GM18511 (cell line): ENCODE measurements around the gene SALL3.
"Not testable (repeated sequence)": the region's sequence is repeated elsewhere in the genome, so short reads cannot be mapped to it uniquely, and the experiment has no call there.

Source experiments
- ATAC-seq: cut with Tn5 transposase; IDR thresholded peaks from one replicate; pipeline ENCODE4 v1.9.1; 2021; ENCODE audit warnings: mild to moderate bottlenecking, moderate library complexity; ENCODE audit not compliant: unreplicated experiment

SALL3 gene

GRCh38 chr18:78964727-78965126 is 14.9 kb upstream of the SALL3 start:
- ATAC-seq = not testable (repeated sequence)

- ATAC-seq = no peak
Observed at GRCh38 chr18:78965260-78965659, 14.4 kb upstream of the SALL3 start.

DNA sequence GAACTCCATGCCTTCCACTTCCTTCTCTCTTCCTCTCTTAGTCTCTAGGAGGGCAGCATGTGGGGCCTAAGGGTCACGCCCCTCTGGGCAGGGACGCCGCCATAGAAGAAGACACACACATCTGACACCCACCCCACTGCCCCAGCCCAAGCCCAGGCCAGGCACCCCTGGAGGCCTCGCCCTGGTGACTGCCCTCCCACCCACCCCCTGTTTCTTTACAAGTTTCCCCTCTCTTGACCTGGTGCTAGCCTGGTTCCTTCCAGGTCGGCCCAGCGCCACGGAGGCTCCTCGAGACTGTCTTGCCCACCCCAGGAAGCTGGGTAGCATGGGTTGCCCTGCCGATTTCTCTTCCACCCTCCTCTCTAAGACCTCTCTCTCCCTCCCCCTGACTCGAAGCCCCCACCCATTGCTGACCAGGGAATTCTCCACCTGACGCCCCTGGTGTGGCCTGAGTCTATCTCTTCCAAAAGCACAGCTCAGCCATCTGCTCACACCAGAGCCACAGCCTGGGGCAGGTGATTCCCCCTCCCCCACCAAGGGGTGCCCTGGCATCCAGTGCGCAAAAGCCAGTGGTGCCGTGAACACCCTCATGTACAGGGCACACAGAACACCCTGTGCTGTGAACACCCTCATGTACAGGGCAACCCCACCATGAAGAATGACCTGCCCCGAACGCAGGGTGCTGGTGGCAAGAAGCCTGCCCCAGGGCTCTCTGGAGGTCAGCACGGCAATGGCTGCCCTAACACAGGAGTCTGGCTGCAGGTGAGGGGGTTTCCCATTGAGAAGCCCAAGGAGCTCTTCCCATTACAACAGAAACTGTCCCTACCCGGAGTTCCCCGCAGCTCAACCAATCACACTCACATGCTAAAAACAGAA is 13.5 kb upstream of the SALL3 start:
- no peak for ATAC-seq

GRCh38 chr18:78966793-78967106 is 12.9 kb upstream of the SALL3 start:
- no peak for ATAC-seq

- ATAC-seq = no peak
Observed at GRCh38 chr18:78967692-78968091, 11.9 kb upstream of the SALL3 start.

DNA sequence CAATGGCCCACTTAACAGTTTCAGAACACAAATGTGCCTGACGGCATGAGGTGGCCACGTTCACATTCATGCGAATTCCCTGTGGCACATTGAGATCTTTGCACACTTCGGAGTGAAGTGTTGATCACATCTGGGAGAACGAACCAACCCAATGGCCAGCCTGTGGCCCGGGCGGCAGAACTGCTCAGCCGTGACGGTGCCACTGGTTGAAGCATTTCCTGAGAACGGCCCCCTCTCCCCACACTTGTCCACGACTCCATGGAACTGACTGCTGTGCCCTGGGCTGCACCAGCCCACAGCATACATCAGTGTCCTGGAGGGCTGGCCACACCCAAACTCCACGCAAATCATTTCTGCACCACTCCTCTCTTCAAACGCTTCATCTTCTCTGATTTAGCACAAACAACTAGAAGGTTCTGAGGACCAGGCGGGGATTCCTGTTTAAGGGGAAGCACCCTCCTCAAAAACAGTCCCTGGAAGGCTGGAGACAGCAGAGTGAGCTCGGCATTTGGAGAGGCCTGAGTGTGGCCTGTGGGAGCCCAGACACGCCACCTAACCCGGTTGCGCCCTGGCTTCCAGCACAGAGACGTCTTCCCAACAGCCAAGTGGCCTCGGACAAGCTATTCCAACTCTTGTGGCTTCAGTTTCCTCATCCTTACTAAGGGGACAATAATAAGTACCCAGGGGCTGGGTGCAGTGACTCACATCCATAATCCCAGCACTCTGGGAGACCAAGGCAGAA is 9.9 kb upstream of the SALL3 start:
- ATAC-seq = no peak

DNA sequence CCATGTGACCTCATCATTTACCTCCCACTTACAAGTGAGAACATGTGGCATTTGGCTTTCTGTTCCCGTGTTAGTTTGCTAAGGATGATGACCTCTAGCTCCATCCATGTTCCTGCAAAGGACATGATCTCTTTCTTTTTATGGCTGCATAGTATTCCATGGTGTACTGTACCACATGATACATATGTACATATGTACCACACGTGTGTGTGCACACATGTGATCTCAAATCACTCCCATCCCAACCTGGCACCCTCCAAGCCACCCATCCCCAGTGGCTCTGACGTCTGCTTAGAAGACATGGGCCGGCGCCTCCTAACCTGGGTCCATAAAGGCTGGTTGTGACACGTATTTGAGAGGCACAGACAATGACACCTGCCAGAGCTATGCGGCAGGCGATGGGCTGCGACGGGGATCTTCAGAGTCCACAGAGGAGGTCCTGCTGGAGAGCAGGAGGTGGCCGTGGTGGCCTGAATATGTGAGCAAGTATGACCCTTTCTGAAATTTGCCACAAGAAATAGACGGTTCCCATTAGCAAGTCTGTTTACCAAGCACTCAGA is 8.8 kb upstream of the SALL3 start:
- ATAC-seq = no peak

- no peak for ATAC-seq
Observed at GRCh38 chr18:78971511-78972245, 7.9 kb upstream of the SALL3 start.

DNA sequence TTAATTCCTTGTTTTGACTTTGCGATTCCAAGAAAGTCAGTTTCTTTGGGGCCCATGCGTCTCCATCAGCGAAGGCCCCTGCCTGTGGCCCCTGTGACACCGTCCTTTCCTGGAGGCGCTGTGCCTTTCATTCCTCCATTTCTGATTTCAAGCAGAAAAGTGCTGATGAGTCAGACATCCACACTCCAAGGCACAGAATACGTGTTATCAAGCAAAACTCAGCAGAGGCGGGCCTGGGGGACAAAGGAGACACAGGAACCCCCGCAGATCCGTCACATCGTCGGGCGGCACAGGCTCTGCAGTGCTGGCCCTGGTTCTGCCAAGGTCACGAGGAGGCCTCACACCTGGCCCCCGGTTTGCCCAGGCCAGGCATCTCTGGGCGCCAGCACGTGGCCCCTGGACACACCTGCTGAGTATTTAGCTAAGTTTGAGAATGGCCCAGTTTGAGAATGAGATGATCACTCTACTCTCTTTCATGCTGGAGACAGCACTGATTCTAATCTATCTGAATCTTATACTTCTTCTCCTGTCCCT is 7.2 kb upstream of the SALL3 start:
- no peak for ATAC-seq

- no peak for ATAC-seq
Observed at GRCh38 chr18:78972930-78973331, 6.7 kb upstream of the SALL3 start.

DNA sequence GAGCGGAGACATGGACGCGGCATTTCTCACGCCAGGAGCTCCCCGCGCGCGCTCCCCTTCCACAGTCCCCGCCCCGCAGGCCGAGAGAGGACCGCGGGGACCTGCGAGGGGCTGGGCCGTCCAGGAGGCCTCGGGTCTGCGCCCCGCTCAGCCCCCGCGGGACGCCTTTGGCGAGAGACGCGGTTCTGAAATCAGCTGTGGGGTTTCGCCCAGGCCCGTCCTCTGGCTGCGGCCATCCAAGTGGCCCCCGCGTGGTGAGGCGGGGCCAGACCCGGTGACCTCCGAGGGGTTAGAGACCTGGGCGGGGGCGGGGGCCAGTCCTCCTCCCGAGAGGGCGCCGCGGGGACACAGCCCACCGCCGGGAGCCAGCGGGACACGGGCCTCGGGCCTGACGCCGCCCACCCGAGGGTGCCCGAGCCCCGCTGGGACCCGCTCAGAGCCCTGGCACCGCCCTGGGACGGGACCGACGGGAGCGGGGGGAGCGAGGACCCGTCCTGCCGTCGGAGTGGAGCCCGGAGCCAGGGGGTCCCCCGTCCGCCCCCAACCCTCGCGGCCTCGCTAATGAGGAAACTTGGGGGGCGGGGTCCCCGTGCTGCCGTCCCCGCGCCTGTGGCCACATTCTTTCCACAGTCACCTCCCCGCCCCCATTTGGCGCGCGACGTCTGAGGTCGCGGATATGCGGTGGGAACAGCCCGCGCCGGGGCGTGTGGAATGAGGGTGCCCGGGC is 6.1 kb upstream of the SALL3 start:
- ATAC-seq = no peak

GRCh38 chr18:78974115-78974761 is 5.4 kb upstream of the SALL3 start:
- ATAC-seq = no peak

DNA sequence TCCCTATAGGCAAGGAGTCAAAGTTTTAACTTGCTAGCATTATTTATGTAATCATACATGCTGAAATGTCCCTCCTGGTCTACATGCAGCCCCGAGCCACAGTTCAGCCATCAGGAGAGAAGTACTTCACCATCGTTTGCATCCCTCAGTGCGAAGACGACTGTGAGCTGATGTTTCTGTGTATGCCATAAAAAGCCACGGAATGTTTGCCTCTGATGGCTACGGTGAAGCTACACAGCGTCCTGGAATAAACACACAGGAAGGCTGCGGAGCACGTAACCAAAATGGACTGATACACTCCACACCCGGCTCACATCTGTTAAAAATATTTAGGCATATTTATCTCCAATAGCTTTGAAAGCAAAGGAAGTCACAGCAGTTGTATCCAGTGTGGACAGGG is 4.3 kb upstream of the SALL3 start:
- ATAC-seq = no peak

GRCh38 chr18:78975699-78976335 is 3.8 kb upstream of the SALL3 start:
- ATAC-seq = no peak

GRCh38 chr18:78976765-78977636 is 2.6 kb upstream of the SALL3 start:
- ATAC-seq = no peak

DNA sequence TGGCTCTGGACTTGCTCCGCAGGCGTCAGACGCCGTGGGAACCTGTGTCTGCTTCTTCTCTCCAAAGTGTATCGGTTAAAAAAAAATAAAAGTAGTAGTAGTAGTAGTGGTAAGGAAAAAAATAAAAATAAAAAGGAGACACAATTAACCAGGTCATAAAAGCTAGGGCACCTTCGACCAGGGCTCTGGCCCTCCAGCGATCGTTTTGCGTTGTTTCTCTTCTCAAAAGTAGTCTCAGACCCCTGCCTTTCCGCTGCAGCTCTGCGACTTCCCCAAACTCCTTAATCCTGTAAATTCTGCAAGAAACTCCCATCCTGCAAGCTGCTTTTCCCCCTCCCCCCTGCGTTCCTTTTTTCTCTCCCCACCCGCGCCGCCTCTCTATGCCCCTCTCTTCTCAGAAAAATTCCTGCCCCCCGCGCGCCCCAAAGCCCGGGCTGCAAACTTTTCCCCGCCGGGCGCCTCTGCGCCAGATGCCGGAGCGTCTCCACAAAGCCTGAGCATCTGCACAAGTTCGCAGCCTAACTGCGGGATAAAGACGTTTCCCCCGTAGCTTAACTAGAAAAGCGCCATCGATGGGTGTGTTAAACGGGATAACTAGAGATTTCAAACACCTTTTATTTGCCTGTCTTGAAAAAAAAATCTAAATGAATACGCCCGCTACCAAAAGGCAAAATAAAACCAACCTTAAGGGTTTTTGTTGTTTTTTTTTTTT is 1.8 kb upstream of the SALL3 start:
- no peak for ATAC-seq

- no peak for ATAC-seq
Observed at GRCh38 chr18:78978349-78979055, 1.1 kb upstream of the SALL3 start.
